LNCaP clone FGC (cell line): ENCODE measurements around the gene MYOZ1.
"Not testable (repeated sequence)": the region's sequence is repeated elsewhere in the genome, so short reads cannot be mapped to it uniquely, and the experiment has no call there.

Experiments used
- DNase-seq: peaks from one replicate; pipeline ENCODE4 v3.0.0-alpha.2; 2011; ENCODE audit warnings: low read depth
- H3K4me3 ChIP-seq: 2 replicates; pipeline ENCODE4 v1.5.1; 2011; ENCODE audit warnings: mild to moderate bottlenecking, low read depth, low read length, control low read depth
- TF ChIP-seq, protein P1 (sequence below): IDR thresholded peaks from 2 replicates; pipeline ENCODE4 v1.5.1; 2012; ENCODE audit warnings: mild to moderate bottlenecking; ENCODE audit not compliant: control insufficient read depth, insufficient read depth; ENCODE audit errors: extremely low read depth

Gene MYOZ1, protein sequence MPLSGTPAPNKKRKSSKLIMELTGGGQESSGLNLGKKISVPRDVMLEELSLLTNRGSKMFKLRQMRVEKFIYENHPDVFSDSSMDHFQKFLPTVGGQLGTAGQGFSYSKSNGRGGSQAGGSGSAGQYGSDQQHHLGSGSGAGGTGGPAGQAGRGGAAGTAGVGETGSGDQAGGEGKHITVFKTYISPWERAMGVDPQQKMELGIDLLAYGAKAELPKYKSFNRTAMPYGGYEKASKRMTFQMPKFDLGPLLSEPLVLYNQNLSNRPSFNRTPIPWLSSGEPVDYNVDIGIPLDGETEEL

GRCh38 chr10:73641328-73642060, at the start of gene MYOZ1:
MYOZ1 (minus strand) TSS chr10:73641474; CDS start chr10:73640017, 1,457 bp downstream.
- TF ChIP-seq, protein P1, sequence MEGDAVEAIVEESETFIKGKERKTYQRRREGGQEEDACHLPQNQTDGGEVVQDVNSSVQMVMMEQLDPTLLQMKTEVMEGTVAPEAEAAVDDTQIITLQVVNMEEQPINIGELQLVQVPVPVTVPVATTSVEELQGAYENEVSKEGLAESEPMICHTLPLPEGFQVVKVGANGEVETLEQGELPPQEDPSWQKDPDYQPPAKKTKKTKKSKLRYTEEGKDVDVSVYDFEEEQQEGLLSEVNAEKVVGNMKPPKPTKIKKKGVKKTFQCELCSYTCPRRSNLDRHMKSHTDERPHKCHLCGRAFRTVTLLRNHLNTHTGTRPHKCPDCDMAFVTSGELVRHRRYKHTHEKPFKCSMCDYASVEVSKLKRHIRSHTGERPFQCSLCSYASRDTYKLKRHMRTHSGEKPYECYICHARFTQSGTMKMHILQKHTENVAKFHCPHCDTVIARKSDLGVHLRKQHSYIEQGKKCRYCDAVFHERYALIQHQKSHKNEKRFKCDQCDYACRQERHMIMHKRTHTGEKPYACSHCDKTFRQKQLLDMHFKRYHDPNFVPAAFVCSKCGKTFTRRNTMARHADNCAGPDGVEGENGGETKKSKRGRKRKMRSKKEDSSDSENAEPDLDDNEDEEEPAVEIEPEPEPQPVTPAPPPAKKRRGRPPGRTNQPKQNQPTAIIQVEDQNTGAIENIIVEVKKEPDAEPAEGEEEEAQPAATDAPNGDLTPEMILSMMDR: no peak
- H3K4me3 ChIP-seq: no peak within 1 kb of the TSS
- no peak for DNase-seq

DNA sequence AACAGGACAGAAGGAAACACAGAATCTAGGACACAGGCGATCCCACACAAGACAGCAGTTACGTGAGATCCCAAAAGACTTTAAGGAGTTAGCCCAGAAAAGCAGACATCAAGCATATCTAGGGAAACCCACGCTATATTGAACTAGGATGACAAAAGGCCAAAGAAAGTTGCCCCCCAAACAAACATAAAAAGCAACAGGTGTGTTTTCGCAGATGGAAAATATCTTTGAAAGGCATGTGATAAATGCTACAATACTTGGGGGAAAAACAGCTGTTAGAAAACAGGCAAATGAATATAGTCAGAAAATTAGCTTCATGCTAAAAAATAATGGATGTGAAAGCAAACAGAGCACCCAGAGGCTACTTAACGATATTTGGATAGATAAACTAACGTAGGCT, 49.5 kb upstream of the MYOZ1 start:
- not testable (repeated sequence) for H3K4me3 ChIP-seq, DNase-seq

GRCh38 chr10:73689596-73689995, 48.3 kb upstream of the MYOZ1 start:
- DNase-seq, H3K4me3 ChIP-seq: not testable (repeated sequence)

GRCh38 chr10:73687641-73688040, 46.4 kb upstream of the MYOZ1 start:
- DNase-seq, H3K4me3 ChIP-seq: not testable (repeated sequence)

DNA sequence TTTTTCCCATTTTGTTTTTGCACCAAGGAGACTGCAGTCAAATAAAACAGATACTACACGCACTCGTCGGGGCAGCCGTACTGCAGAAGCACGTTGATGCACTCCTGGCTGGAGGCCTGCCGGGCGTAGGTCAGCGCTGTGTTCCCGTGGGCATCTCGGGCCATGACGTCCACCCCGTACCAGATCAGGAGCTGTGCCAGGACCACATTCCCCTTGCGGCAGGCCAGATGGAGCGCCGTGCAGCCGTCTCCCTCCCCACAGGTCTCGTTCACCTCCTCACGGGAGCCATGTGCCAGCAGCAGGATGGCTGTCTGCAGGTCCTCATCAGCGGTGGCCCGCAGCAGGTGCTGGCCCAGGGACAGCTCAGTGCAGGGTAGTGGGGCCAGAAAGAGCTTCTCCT, 33.3 kb upstream of the MYOZ1 start:
- not testable (repeated sequence) for DNase-seq, H3K4me3 ChIP-seq

GRCh38 chr10:73668378-73668777, 27.1 kb upstream of the MYOZ1 start:
- DNase-seq: not testable (repeated sequence)

GRCh38 chr10:73666153-73666809, 25.0 kb upstream of the MYOZ1 start:
- H3K4me3 ChIP-seq, DNase-seq: not testable (repeated sequence)

More at GRCh38 chr10:73668378-73668777, 27.1 kb upstream of the MYOZ1 start:
- H3K4me3 ChIP-seq: not testable (repeated sequence)

GRCh38 chr10:73665581-73665980, 24.3 kb upstream of the MYOZ1 start:
- not testable (repeated sequence) for DNase-seq, H3K4me3 ChIP-seq

DNA sequence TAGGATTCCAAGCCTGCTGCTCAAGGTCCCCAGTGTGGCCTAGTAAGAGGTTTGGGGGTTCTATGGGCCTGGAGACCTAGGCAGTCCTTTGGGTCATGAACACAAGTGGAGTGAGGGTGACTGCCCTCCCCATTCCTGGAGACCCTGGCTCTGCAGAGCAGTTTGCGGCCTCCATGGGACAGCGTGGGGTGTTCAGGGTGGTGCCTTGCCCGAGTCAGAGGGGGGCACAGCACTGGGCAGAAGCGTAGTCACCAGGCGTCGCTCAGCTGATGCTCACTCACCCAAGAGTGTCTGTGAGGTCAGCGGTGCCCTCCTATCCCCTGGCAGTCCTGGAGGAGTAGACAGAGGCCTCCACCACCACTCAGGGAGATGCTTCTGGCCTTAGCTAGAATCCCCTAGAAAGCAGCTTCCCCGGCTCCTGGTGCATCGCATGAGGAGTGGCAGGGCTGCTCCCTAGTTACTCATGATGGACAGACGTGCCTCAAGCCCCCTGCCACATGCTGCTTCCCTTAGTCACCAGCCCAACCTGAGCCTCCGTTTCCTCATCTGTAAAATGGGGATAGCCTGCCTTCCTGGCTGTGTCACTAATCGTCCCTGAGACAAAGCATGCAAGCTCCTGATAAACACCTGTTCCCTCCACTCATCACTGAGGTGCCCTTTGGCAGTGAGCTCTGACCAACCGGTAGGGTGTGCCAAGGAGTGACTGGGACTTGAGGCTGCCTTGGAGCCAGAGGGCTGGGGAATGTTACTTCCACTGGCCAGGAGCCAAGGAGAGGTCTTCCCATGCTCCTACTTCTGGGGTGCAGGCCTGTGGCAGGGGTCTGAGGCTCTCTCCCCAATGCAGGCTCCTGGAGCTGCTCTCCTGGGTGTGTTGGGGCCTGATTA, 23.1 kb upstream of the MYOZ1 start:
- not testable (repeated sequence) for DNase-seq, H3K4me3 ChIP-seq

- H3K4me3 ChIP-seq, DNase-seq: not testable (repeated sequence)
These were observed 22.3 kb upstream of the MYOZ1 start for GRCh38 chr10:73663621-73664020.

- not testable (repeated sequence) for DNase-seq, H3K4me3 ChIP-seq
These were observed 21.4 kb upstream of the MYOZ1 start for GRCh38 chr10:73662705-73663104.

GRCh38 chr10:73655990-73656298, 14.7 kb upstream of the MYOZ1 start, which contains the start of gene SYNPO2L:
SYNPO2L (minus strand) TSS chr10:73656029; CDS start chr10:73655922, 107 bp downstream.
- no peak within 1 kb of the TSS for H3K4me3 ChIP-seq
- TF ChIP-seq, protein P1: no peak
- no peak for DNase-seq
